Measurements from ENCODE around the gene GRHL3. TPM values are rescaled to one million over a fixed set of nuclear protein-coding genes. Genes with fewer than 3 reads are reported as not detected.

GRHL3 gene
- total RNA-seq, 1 donor from 2014 or later, result 0.12 TPM

DNA sequence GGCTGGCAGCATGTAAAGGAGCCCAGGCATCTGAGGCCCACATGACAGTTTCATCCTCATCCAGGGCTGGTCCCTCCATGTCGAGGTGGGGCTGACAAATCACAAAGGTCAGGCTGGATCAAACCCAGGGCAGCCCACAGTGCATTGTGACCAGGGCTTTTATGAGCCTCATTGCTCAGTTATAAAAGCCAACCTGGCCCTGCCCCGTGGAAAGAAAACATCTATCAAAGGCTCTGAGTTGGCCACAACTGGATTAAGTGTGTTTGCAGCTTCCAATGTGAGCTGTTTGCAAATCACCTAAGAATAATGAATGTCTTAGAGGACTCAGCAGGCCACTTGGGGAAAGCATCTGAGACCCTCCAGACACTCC, 45.4 kb downstream of the GRHL3 start:
- Mint-ChIP-seq H3K36me3 (ENCODE audit: low read depth) (no peaks in the 10 kb centered on the region), H3K27me3 (ENCODE audit: low read depth) (no peaks in the 10 kb centered on the region), H3K9me3 (no peaks in the 10 kb centered on the region), H3K4me1 (peaks cover 14% of the 10 kb centered on the region), H3K27ac (ENCODE audit: unreplicated experiment) (no peak overlapping the region), H3K4me3 (no peak overlapping the region)
- TF ChIP-seq, protein P1, sequence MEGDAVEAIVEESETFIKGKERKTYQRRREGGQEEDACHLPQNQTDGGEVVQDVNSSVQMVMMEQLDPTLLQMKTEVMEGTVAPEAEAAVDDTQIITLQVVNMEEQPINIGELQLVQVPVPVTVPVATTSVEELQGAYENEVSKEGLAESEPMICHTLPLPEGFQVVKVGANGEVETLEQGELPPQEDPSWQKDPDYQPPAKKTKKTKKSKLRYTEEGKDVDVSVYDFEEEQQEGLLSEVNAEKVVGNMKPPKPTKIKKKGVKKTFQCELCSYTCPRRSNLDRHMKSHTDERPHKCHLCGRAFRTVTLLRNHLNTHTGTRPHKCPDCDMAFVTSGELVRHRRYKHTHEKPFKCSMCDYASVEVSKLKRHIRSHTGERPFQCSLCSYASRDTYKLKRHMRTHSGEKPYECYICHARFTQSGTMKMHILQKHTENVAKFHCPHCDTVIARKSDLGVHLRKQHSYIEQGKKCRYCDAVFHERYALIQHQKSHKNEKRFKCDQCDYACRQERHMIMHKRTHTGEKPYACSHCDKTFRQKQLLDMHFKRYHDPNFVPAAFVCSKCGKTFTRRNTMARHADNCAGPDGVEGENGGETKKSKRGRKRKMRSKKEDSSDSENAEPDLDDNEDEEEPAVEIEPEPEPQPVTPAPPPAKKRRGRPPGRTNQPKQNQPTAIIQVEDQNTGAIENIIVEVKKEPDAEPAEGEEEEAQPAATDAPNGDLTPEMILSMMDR (conservative IDR thresholded peaks at IDR 0.05), result no peak
- DNase-seq (ENCODE audit: low read depth, low spot score), result no peak

- H3K36me3 Mint-ChIP-seq (ENCODE audit: low read depth), result no peaks in the 10 kb centered on the region
- TF ChIP-seq, protein P1 (conservative IDR thresholded peaks at IDR 0.05), result no peak
- peaks cover 14% of the 10 kb centered on the region for H3K4me1 Mint-ChIP-seq
- DNase-seq (ENCODE audit: low read depth, low spot score), result no peak
- H3K9me3 Mint-ChIP-seq, result no peaks in the 10 kb centered on the region
- H3K4me3 Mint-ChIP-seq, result no peak overlapping the region
- H3K27ac Mint-ChIP-seq (ENCODE audit: unreplicated experiment), result no peak overlapping the region
- H3K27me3 Mint-ChIP-seq (ENCODE audit: low read depth), result no peaks in the 10 kb centered on the region
Observed at GRCh38 chr1:24364975-24365678, 46.0 kb downstream of the GRHL3 start.

- Mint-ChIP-seq H3K4me3 (no peak overlapping the region), H3K27ac (ENCODE audit: unreplicated experiment) (no peak overlapping the region), H3K36me3 (ENCODE audit: low read depth) (no peaks in the 10 kb centered on the region), H3K27me3 (ENCODE audit: low read depth) (no peaks in the 10 kb centered on the region), H3K4me1 (peaks cover 14% of the 10 kb centered on the region), H3K9me3 (no peaks in the 10 kb centered on the region)
- no peak for DNase-seq (ENCODE audit: low read depth, low spot score)
- TF ChIP-seq, protein P1 (conservative IDR thresholded peaks at IDR 0.05), result no peak
Observed at GRCh38 chr1:24366707-24367106, 47.5 kb downstream of the GRHL3 start.

- TF ChIP-seq, protein P1 (conservative IDR thresholded peaks at IDR 0.05), result no peak
- DNase-seq (ENCODE audit: low read depth, low spot score), result no peak
- Mint-ChIP-seq H3K27me3 (ENCODE audit: low read depth) (no peaks in the 10 kb centered on the region), H3K9me3 (no peaks in the 10 kb centered on the region), H3K27ac (ENCODE audit: unreplicated experiment) (no peak overlapping the region), H3K36me3 (ENCODE audit: low read depth) (no peaks in the 10 kb centered on the region), H3K4me3 (no peak overlapping the region), H3K4me1 (peaks cover 10% of the 10 kb centered on the region)
Observed at GRCh38 chr1:24369199-24369598, 50.0 kb downstream of the GRHL3 start.

- Mint-ChIP-seq H3K27ac (ENCODE audit: unreplicated experiment) (no peak overlapping the region), H3K27me3 (ENCODE audit: low read depth) (no peaks in the 10 kb centered on the region), H3K36me3 (ENCODE audit: low read depth) (no peaks in the 10 kb centered on the region), H3K4me1 (peaks cover 4% of the 10 kb centered on the region), H3K4me3 (no peak overlapping the region), H3K9me3 (no peaks in the 10 kb centered on the region)
- TF ChIP-seq, protein P1 (conservative IDR thresholded peaks at IDR 0.05), result no peak
- no peak for DNase-seq (ENCODE audit: low read depth, low spot score)
Observed at GRCh38 chr1:24369801-24370200, 50.6 kb downstream of the GRHL3 start.

Data from neural crest cell (in vitro differentiated cells).